NCI-H1436 (cell line): ENCODE results near the gene NPTX1.
"Not testable (repeated sequence)": the region's sequence is repeated elsewhere in the genome, so short reads cannot be mapped to it uniquely, and the experiment has no call there.

Experiments
- DNase-seq: peaks from one replicate; lab custom pipeline; 2025; lab: John Stamatoyannopoulos, UW

NPTX1 gene

GRCh38 chr17:80475910-80476876 lies at the start of gene NPTX1:
Gene NPTX1 (minus strand): TSS chr17:80476607. CDS start chr17:80476446, 161 bp downstream.
- DNase-seq: no peak

GRCh38 chr17:80523956-80524712 lies 47.7 kb upstream of the NPTX1 start:
- DNase-seq: no peak

- no peak for DNase-seq
These were observed 46.8 kb upstream of the NPTX1 start for GRCh38 chr17:80523054-80523744.

GRCh38 chr17:80520810-80521455 lies 44.5 kb upstream of the NPTX1 start:
- no peak for DNase-seq

- no peak for DNase-seq
These were observed 42.8 kb upstream of the NPTX1 start for GRCh38 chr17:80519091-80519781.

- DNase-seq: no peak
These were observed 42.0 kb upstream of the NPTX1 start for GRCh38 chr17:80518392-80518791.

- no peak for DNase-seq
These were observed 41.2 kb upstream of the NPTX1 start for GRCh38 chr17:80517641-80518040.

GRCh38 chr17:80516171-80516932 lies 39.9 kb upstream of the NPTX1 start:
- DNase-seq: no peak

GRCh38 chr17:80513892-80514291 lies 37.5 kb upstream of the NPTX1 start:
- no peak for DNase-seq

GRCh38 chr17:80513201-80513600 lies 36.8 kb upstream of the NPTX1 start:
- no peak for DNase-seq

GRCh38 chr17:80512233-80512632 lies 35.8 kb upstream of the NPTX1 start:
- no peak for DNase-seq

GRCh38 chr17:80511222-80512180 lies 35.1 kb upstream of the NPTX1 start:
- DNase-seq: peak; percentile 86

GRCh38 chr17:80510772-80511171 lies 34.4 kb upstream of the NPTX1 start:
- DNase-seq: no peak

GRCh38 chr17:80510132-80510531 lies 33.7 kb upstream of the NPTX1 start:
- DNase-seq: no peak

- DNase-seq: no peak
These were observed 32.9 kb upstream of the NPTX1 start for GRCh38 chr17:80509311-80509710.

- no peak for DNase-seq
These were observed 31.6 kb upstream of the NPTX1 start for GRCh38 chr17:80507965-80508364.

- not testable (repeated sequence) for DNase-seq
These were observed 30.8 kb upstream of the NPTX1 start for GRCh38 chr17:80507177-80507576.

- DNase-seq: no peak
These were observed 28.4 kb upstream of the NPTX1 start for GRCh38 chr17:80504686-80505413.

GRCh38 chr17:80503921-80504320 lies 27.5 kb upstream of the NPTX1 start:
- DNase-seq: no peak
